Left lobe of liver (tissue), 2 donors: ENCODE measurements around the gene CRADD. TPM values are rescaled to one million over a fixed set of nuclear protein-coding genes. Genes with fewer than 3 reads are reported as not detected.
A peak's percentile ranks its signal among the peaks of the same experiment; 100 is the strongest.

ENCODE experiments used
- ATAC-seq: fragments of 200-7000 bp; cut with Tn5 transposase; one replicate; pipeline ENCODE4 v1.9.1; 2020; ENCODE audit warnings: mild to moderate bottlenecking, moderate library complexity
- DNase-seq: peaks from one replicate; pipeline ENCODE4 v3.0.0-alpha.2; 2020; ENCODE audit warnings: low spot score
- total RNA-seq: library from RNA; stranded (reverse); gene quantifications from one replicate; pipeline ENCODE4 v1.2.1, GENCODE V29; 2021
- donor health status: DM: no; HTN: no; CAD: no; lungs with moderate emphysema.
- donor health status: DM: no; HTN: yes; CAD: no.

Gene CRADD
- total RNA-seq, 1 donor from 2014 or later = 27.0 TPM

DNA sequence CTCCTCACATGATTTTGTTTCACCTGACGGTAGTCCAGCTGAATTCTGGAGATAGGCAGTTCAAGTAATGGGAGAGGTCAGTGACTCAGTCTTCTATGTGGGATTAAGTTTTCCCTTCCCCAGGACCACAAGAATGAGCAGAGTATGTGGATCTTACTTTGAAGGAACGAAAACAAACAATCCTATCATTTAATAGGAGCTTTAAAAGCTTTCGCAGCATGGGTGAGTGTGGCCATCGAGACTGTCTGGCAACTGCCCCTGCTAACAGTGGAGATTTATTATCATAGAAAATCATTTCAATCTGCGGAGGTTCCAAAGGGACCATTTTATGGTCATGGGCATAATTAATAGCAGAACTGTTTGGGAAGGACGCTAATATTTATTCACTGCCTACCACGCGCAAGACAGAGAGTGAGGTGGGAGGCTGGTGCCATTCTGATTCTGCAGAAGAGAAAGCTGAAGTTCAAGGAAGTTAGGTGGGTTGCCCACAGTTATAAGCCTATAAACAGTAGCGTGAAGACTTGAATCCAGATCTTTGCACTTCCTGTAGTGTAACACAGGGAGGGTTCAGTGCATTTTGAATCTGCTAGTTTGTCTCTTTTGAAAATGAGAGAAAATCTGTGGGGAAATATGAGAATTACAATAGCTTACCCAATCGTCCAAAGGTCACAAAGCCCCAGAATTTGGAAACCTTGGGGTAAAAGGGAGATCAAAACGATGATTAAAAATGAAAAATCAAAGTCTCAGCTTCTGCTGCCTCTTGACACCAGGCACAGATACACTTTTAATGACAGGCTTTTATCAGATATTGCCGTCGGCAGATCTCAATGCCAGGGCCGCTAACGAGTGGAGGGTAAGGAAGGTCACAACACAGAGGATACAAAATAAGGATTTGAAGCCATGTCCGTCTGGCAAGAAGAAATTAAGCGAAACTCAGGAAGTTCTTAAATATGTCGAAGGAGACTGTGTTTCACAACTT, 209.6 kb downstream of the CRADD start:
- DNase-seq (no peak), ATAC-seq (no peak)

DNA sequence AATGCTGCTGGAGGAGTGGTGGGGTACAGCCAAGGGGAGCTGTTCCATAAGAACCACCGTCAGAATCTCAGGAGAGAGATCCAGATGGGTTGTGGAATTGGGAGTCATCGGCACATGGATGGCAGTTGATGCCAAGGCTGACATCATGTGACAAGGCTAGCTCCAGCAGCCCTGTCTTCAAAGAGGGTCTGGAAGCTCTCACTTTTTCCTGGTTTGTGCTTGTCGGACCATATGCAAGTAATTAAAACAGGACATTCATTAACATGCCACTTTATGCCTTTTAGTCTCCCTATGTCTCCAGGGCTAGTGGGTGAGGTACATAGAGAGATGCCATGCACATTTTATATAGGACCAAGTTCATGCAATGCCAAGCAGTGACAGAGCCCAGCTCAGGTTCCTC, 211.8 kb downstream of the CRADD start:
- no peak for DNase-seq
- no peak for ATAC-seq

DNA sequence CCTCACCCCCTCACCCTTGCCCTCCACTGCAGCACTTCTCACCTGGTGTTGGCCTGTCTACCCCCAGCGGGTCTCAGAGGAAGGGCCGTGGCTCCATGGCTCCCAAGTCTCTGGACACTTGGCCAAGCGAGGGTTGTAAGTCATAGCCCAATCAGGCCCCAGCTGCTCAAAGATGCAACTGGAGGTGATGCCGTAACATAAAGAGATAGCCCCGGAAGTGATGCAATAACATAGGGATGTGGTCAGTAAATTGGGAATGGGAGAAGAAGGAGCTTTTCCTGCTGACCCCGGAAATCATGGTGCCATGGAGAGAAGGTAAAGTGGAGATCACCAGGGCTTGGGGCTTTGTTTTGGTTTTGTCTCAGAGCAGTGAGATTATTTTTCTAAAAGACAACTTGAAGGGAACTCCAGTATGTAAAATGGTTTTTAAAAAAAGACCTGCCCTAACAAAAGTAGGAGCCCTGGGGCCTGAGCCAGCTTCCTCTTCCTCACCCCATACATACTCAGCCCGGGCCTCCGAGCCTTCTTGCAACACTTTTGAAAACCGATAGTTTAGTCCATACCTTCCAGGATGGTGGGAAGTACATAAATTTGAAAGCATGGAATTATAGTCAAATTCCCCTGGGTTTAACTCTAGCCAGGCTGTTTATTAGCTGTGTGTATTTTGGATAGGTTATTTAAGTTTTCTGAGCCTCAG, 212.5 kb downstream of the CRADD start:
- ATAC-seq (no peak), DNase-seq (no peak)

DNA sequence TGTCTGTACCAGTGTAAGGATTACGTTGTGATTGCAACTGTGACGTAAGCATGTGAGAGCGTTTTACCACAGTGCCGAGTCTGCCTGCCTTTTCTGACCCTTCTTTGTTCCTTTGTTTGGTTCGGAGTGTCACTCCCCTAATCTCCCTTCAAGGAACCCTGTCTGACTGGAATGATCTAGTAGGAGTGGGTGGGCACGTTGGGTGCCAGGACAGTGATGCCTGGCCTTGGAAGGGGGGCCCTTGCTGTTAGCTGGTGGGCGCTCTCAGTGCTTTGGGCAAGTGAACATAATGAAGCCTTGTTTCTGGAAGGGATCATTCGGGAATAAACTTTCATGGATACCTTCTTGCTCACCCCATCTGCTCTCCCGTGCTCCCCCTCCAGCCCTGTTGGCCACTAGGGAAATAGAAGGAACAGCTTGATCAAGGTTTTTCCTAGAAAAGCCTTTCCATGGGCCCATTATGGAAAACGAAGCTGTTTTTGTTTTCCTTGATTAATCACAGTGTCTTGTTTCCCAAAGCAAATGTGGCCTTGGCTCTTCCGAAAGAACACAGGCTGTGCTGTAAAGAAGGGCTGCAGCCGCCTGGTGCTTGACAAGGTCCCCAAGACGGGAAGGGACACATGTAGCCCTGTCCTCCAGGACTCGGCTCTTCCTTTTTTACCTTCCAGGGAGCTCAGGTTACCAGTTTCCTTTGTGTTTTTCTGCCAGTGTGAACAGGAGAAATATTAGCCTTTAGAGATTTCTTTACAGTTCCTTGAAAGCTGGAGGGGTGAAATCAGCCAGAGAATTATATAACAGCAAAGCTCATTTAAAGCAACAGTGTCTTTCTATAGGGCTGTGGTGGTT, 215.5 kb downstream of the CRADD start:
- DNase-seq (no peak), ATAC-seq (no peak)

DNA sequence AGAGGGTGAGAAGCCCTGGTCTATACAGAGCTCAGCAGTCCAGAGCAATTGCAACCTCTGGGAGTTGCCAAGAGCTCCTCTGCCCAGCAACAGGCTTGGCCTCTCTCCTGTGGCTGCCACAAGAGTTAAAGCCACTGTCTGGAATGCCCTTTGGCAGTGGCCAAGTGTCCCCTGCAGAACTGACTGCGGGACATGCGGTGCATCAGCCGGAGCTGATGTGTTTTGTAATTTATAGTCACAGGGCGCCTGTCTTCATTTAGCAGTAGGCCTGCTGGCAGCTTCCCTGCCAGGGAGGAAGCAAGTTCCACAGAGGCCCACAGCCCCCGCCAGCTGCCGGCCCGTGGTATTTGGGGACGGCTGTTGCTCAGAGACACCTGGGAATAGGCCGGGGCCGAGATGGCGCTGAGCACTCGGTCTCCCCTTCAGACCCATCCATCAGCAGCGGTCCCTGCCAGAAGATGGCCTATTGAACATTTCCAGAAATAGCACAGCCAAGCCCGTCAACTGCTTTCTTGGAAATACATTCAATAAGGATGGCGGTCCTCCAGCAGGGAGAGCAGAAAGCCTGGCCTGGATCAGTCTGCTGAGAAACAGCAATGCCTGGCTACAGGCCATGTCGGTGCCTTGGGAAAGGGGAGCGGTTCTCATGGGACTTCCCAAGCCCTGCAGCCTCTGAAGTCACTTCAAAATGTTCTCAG, 217.4 kb downstream of the CRADD start:
- DNase-seq (no peak), ATAC-seq (peak; percentile 29)

DNA sequence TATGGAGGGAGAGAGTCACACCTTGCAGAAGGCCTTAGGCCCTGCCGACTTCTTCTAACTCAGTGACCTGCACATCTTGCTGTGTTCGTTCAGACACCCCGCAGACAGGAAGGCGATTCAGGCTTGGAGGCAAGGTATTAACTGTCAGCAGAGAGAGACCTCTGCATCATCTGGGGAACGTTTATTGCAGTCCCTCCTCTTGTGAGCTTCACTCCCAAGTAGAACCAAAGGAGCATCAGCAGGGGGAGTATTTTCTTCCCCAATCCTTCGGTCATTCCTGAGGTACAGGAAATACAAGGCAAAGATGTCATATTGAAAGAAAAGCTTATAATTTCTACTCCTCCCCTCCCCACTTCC, 217.9 kb downstream of the CRADD start:
- no peak for DNase-seq
- no peak for ATAC-seq

DNA sequence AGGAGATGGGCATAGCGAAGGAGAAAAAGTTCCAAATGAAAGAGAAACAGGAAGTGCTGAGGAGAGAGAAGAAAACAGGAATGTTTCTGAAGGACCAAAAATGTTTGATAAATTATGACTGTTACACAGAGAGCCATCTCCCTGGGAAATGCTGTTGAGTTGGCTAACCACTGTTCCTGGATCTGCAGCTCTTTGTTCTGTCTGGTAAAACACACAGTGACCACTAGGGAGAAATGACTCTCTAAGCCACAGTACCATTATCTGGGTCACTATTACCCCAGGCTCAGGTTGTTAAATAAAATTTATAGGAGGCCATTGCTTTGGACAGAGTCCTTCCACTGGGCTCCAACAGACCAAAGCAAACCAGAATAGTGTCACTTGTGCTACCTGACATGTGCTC, 219.3 kb downstream of the CRADD start:
- ATAC-seq = no peak

DNA sequence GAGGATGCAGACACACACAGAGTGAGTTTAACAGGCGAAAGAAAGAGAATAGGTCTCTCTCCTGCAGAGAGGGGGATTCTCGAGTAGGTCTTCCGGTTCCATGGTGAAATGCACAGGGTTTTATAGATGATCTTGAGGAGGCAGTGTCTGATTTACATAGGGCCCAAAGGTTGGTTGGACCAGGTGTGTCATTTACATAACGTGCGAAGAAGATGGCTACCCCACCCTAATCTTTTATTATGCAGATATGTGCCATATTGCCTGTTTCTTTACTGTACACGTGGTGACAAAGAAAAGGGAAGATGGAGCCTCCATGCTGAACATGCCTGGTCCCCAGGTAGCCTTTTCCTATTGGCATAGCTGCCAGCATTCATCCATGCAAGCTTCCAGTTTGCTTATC, 219.8 kb downstream of the CRADD start:
- ATAC-seq (no peak), DNase-seq (no peak)

More for the DNA sequence above, 219.3 kb downstream of the CRADD start:
- DNase-seq = no peak

DNA sequence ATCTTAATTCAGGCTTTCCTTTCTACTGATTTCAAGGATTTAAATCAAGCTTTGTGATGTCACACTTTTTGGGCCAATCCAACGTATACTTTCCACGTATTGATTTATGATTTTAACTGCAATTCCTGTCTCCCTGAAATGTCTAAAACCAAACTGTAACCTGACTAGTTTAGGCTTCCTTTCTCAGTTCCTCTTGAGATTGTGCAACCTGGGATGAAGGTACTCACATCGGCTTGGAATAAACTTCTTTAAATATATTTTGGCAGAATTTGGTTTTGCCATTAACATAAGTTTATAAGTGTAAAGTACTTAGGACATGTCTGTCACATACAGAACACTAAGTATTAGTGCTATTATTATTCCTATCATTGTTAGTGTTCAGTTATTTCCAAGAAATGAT, 224.6 kb downstream of the CRADD start:
- DNase-seq (no peak), ATAC-seq (no peak)

DNA sequence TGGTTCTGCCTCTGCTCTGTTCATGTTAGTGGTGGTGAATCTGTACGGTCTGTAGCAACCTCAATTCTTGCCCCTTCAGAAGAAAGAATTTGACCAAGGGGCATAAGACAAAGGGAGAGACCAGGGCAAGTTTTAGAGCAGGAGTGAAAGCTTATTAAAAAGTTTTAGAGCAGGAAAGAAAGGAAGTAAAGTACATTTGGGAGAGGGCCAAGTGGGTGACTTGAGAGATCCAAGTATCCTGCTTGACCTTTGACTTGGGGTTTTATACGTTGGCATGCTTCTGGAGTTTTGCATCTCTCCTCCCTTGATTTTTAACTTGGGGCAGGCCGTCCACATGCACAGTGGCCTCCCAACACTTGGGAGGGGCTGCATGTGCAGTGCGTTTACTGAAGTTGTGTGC, 225.0 kb downstream of the CRADD start:
- ATAC-seq (no peak), DNase-seq (no peak)

DNA sequence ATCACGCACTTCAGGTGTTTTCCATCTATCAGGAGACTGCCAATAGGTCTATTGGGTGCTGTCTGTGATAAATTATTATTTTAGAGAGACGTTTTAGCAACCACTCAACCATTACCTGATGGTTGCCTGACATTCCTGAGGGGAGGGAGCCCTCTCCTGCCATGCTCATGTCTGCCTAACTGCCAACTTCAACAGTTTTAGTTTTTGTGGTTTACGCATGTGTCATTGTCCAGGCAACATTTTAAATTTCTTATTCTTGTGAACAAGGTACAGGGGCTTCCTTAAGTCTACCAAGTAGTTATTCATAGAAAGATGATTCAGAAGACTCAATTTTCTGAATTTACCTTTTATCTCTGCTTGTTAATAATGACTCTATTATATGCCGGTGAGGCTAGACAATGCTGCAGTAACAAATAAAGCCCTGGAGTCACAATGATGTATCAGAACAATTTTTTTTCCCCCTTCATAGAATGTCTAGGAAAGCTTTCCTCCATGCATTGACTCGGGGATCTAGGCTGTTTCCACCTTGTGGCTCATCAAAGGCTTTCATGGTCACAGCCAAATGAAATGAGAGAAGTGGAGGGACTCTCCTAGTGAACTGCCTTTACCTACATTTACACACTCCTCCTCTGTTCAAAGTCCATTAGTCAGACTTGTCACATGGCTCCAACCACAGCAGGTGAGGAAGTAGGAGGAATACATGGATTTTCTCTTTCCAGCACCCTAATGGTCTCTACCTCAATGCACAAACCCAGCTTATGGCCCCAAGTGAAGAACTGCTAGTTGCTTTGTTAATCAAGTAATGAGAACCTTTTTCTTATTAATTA, 225.8 kb downstream of the CRADD start:
- peak; percentile 71 for ATAC-seq
- DNase-seq = no peak

DNA sequence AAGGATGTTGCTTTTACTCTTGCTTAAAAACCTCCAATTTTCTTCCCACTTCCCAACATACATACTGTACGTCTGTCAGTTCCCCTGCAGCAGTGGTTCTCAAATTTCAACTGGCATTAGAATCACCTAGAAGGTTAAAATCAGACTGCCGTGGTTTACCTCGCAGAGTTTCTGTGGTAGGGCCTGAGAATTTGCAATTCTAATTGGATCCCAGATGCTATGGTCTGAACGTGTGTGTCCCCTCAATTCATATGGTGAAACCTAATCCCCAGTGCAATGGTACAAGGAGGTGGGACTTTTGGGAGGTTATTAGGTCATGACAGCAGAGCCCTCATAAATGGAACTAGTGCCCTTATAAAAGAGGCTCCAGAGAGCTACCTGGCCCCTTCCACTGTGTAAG, 226.9 kb downstream of the CRADD start:
- DNase-seq (no peak), ATAC-seq (no peak)

DNA sequence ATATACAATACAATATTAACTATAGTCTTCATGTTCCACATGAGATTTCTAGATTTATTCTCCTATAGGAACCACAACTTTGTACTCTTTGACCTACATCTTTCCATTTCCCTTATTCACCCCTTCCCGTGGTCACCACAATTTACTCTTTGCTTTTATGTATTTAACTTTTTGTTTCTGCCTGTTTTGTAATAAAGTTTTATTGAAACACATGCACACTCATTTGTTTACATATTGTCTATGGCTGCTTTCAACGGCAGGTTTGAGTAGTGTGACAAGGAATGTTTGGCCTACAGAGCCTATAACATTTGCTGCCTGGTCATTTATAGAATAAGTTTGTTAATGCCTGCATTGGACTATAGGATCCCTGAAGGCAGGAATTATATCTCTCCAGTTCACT, 231.1 kb downstream of the CRADD start:
- DNase-seq (no peak), ATAC-seq (no peak)

DNA sequence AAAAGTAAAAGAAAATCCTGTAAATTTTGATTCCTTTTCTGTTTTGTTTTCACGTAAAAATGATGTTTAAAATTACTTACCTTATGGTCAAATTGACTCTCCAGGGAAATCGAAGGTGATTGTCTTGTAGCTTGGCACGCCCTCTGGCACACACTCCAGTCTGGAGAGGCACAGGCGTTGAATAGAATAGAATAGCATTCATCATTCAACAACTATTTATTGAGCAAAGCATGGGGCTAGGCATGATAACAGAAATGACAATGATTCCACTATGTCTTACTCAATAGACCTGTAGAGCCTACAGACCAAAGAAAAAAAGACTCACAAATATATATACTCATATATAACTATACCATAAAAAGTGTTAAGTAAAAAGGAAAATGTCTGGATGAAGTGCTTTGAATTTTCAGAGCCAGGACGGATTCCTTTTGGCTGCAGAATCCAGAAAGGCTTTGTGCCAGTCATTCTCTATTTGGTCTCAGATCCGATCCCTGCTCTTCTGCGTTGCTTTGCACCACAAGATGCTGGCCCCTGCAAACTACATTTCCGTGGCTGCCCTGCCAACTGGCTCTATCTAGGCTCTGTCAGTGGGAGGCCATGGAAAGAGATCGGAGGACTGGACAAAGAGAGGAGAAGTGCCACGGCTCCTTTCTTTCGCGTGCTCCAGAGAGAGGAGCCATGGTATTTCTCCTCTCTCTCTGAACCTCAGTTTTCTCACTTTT, 231.8 kb downstream of the CRADD start:
- DNase-seq (no peak), ATAC-seq (no peak)

DNA sequence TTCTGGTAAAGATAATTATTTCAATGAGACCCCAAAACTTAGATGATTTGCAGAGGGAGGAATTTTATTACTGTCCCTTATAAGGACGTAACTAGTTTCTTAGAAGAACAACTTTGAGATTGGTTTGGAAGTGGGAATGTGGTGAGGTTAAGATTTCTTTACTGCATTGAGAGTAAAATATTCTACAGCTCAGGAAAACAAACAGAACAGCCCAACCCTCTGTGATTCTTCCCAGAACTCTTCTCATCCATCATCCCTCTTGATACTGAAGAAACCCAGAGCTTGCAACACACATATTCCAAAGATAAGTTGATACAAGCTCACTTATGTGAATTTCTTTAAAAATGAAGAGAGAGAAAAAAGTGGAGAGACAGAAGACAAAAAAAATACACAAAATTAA, 234.2 kb downstream of the CRADD start:
- DNase-seq (no peak), ATAC-seq (no peak)

DNA sequence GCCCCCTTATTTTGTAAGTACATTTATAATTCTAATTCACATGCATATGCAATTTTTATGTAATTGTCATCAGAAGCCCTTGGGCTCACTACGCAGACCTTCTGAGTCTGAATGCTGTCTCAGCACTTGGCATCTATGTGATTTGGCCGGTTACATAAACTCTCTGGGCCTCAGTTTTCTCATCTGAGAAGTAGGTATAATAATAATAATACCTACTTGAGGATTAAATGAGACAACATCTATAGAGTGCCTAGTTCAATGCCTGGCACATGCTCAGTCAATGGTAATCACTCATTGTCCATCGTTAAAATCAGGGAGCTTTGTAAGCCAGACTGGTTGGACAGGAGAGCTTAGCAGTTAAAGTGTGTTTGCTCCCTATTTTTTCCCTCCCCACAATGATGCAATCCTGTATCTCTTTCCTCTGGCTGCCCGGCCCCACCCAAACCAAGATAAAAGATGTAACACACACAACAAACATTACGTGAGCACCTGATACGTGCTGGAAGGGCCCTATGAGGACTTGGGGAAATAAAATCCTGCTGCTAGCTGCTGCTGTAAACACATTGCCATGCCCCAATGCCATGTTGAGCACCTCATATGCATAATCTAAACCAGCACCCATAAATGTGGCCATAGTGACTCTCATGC, 235.0 kb downstream of the CRADD start:
- ATAC-seq = no peak
- no peak for DNase-seq

DNA sequence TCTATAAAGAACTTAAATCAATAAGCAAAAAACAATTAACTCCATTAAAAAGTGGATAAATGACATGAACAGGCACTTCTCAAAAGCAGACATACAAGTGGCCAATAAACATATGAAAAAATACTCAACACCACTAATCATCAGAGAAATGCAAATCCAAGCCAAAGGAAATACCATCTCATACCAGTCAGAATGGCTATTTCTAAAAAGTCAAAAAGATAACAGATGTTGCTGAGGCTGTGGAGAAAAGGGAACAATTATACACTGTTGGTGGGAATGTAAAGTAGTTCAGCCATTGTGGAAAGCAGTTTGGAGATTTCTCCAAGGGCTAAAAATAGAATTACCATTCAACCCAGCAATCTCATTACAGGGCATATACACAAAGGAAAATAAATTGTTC, 236.7 kb downstream of the CRADD start:
- no peak for ATAC-seq
- DNase-seq = no peak

DNA sequence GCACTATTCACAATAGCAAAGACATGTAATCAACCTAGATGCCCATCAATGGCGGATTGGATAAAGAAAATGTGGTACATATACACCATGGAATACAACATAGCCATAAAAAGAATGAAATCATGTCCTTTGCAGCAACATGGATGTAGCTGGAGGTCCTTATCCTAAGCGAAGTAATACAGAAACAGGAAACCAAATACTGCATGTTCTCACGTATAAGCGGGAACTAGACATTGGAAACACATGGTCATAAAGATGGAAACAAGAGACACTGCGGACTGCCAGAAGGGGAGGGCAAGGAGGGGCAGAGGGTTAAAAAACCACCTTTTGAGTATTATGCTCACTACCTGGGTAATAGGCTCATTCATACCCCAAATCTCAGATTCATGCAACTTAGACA, 237.1 kb downstream of the CRADD start:
- DNase-seq (no peak), ATAC-seq (no peak)

DNA sequence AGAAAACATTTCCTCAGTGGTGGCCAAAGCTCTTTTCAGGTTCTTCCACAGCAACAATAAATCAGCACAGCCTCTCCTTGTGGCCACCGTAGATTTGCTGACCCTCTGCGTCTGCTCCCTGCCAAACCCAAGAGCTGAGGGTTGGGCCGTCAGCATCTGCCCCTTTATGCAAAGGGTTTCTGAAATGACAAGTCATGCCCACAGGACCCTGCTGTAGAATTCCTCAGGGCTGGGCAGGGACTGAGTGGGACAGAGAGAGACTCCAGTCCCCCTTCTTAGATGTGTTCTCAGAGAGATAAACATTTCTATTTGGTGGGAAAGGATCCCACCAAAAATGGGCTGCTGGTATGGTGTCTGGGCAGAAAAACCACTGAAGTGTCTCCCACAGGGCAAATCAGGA, 238.2 kb downstream of the CRADD start:
- ATAC-seq = no peak

More for the DNA sequence above, 238.2 kb downstream of the CRADD start:
- DNase-seq = no peak
